ENCODE data around the gene NEURL1. TPM values are rescaled to one million over a fixed set of nuclear protein-coding genes. Genes with fewer than 3 reads are reported as not detected.

The NEURL1 gene
- total and polyA plus RNA-seq, 2 donors (not counting 1 experiment from before 2014, with no cell fraction given), result 0.30 to 0.57 TPM

- H3K4me3 ChIP-seq (ENCODE audit: control extremely low read depth in 1 of 5, extremely low read depth in 1 of 5, insufficient read depth in 1 of 5, low read depth in 2 of 5, low read length in 4 of 5), result no peak overlapping the region
- no peak overlapping the region for H3K27ac Mint-ChIP-seq
- peaks cover 9% of the 10 kb centered on the region for H3K27me3 Mint-ChIP-seq
- no peaks in the 10 kb centered on the region for H3K4me1 Mint-ChIP-seq
- no peak overlapping the region for H2AFZ ChIP-seq (ENCODE audit: insufficient read depth, low read depth, low read length, poor library complexity, severe bottlenecking)
- TF ChIP-seq CTCF (IDR thresholded peaks at IDR 0.05) (no peak), EZH2 (IDR thresholded peaks at IDR 0.05; ENCODE audit: borderline replicate concordance, insufficient read depth, low read depth, low read length, poor library complexity, severe bottlenecking) (no peak)
- no peak overlapping the region for H3K4me2 ChIP-seq (replicated peaks; ENCODE audit: low read depth, low read length, poor library complexity, severe bottlenecking)
- H3K27ac ChIP-seq (ENCODE audit: low read length in 2 of 2), result no peak overlapping the region
- WGBS (ENCODE audit: insufficient coverage), result 79% methylated on average over 7 of the region's 7 CpGs
- intact Hi-C loops (cut with micrococcal nuclease), result no loop called here
- no peaks in the 10 kb centered on the region for H3K9me3 Mint-ChIP-seq (ENCODE audit: insufficient read depth)
- no peaks in the 10 kb centered on the region for H3K79me2 ChIP-seq (ENCODE audit: control insufficient read depth, insufficient read depth, low read length)
- no peak overlapping the region for H3K4me3 Mint-ChIP-seq
- ChIA-PET CTCF (interaction anchor here (0.6 to 1.3 kb wide), 4 partner anchors 17 to 148 kb away, joined by 3 read pairs; no protein-coding TSS in a partner anchor), POLR2A (no interaction called here)
- no peak for ATAC-seq (ENCODE audit: low read depth)
- H3K9me3 ChIP-seq (ENCODE audit: control extremely low read depth in 1 of 3, control insufficient read depth in 2 of 3, insufficient read depth in 1 of 3, low read length in 2 of 3), result peaks cover 0 to 11% (median 3%) of the 10 kb centered on the region in 3 donors
- H3K36me3 ChIP-seq (replicated peaks in 1 of 2; ENCODE audit: control extremely low read depth in 1 of 2, control insufficient read depth in 1 of 2, extremely low read depth in 1 of 2, insufficient read depth in 2 of 2, low read length in 1 of 2), result no peaks in the 10 kb centered on the region
- H3K27me3 ChIP-seq (replicated peaks in 1 of 4; ENCODE audit: control extremely low read depth in 1 of 4, control insufficient read depth in 3 of 4, insufficient read depth in 4 of 4, low read length in 3 of 4), result peaks cover 0 to 6% (median 2%) of the 10 kb centered on the region in 4 experiments
- H3K9ac ChIP-seq (ENCODE audit: low read length), result no peak overlapping the region
- no peaks in the 10 kb centered on the region for H3K4me1 ChIP-seq (ENCODE audit: control insufficient read depth in 2 of 2, insufficient read depth in 2 of 2, low read length in 2 of 2)
- no peak for DNase-seq
- no peaks in the 10 kb centered on the region for H4K20me1 ChIP-seq (ENCODE audit: control insufficient read depth, insufficient read depth, low read length, poor library complexity, severe bottlenecking)
These were observed 70.6 kb downstream of the NEURL1 start for GRCh38 chr10:103564116-103564501.

GRCh38 chr10:103564776-103565520 lies 71.4 kb downstream of the NEURL1 start:
- intact Hi-C loops (cut with micrococcal nuclease), result no loop called here
- Histone ChIP-seq H3K4me3 (ENCODE audit: control extremely low read depth in 1 of 5, extremely low read depth in 1 of 5, insufficient read depth in 1 of 5, low read depth in 2 of 5, low read length in 4 of 5) (no peak overlapping the region), H3K27ac (ENCODE audit: low read length in 2 of 2) (no peak overlapping the region), H3K27me3 (replicated peaks in 1 of 4; ENCODE audit: control extremely low read depth in 1 of 4, control insufficient read depth in 3 of 4, insufficient read depth in 4 of 4, low read length in 3 of 4) (peaks cover 0 to 6% (median 0%) of the 10 kb centered on the region in 4 experiments), H3K9ac (ENCODE audit: low read length) (no peak overlapping the region), H3K9me3 (ENCODE audit: control extremely low read depth in 1 of 3, control insufficient read depth in 2 of 3, insufficient read depth in 1 of 3, low read length in 2 of 3) (peaks cover 0 to 11% (median 3%) of the 10 kb centered on the region in 3 donors), H2AFZ (ENCODE audit: insufficient read depth, low read depth, low read length, poor library complexity, severe bottlenecking) (no peak overlapping the region), H3K4me1 (ENCODE audit: control insufficient read depth in 2 of 2, insufficient read depth in 2 of 2, low read length in 2 of 2) (no peaks in the 10 kb centered on the region), H3K36me3 (replicated peaks in 1 of 2; ENCODE audit: control extremely low read depth in 1 of 2, control insufficient read depth in 1 of 2, extremely low read depth in 1 of 2, insufficient read depth in 2 of 2, low read length in 1 of 2) (no peaks in the 10 kb centered on the region), H4K20me1 (ENCODE audit: control insufficient read depth, insufficient read depth, low read length, poor library complexity, severe bottlenecking) (no peaks in the 10 kb centered on the region), H3K4me2 (replicated peaks; ENCODE audit: low read depth, low read length, poor library complexity, severe bottlenecking) (no peak overlapping the region), H3K79me2 (ENCODE audit: control insufficient read depth, insufficient read depth, low read length) (no peaks in the 10 kb centered on the region)
- no peak for ATAC-seq (ENCODE audit: low read depth)
- no peak overlapping the region for H3K4me3 Mint-ChIP-seq
- CTCF ChIA-PET, result interaction anchor here (0.6 to 1.3 kb wide), 4 partner anchors 18 to 149 kb away, joined by 3 read pairs; no protein-coding TSS in a partner anchor
- H3K27me3 Mint-ChIP-seq, result peaks cover 8% of the 10 kb centered on the region
- no peak overlapping the region for H3K27ac Mint-ChIP-seq
- no peaks in the 10 kb centered on the region for H3K9me3 Mint-ChIP-seq (ENCODE audit: insufficient read depth)
- peak; percentile 28 for DNase-seq
- POLR2A ChIA-PET, result no interaction called here
- H3K4me1 Mint-ChIP-seq, result no peaks in the 10 kb centered on the region
- WGBS (ENCODE audit: insufficient coverage), result 75% methylated on average over 12 of the region's 12 CpGs
- TF ChIP-seq CTCF (IDR thresholded peaks at IDR 0.05) (peak; percentile 58), EZH2 (IDR thresholded peaks at IDR 0.05; ENCODE audit: borderline replicate concordance, insufficient read depth, low read depth, low read length, poor library complexity, severe bottlenecking) (no peak)
